Activated CD4-positive, alpha-beta T cell treated with anti-CD3 and anti-CD28 coated beads for 36 hours (primary cell): ENCODE measurements around the gene NTSR2. TPM values are rescaled to one million over a fixed set of nuclear protein-coding genes. Genes with fewer than 3 reads are reported as not detected.
A peak's percentile ranks its signal among the peaks of the same experiment; 100 is the strongest.

ENCODE experiments used
- ATAC-seq: fragments of 200-7000 bp; cut with Tn5 transposase; one replicate; pipeline ENCODE4 v1.10.0; 2021; ENCODE audit warnings: mild to moderate bottlenecking, moderate library complexity
- CTCF ChIA-PET: fragments of 350-600 bp; sonication (Branson Sonifier 250); formaldehyde crosslinking; loops from one replicate; lab custom pipeline; 2021; ENCODE audit warnings: antibody characterized with exemption; lab: Charles Lee
- POLR2A ChIA-PET: fragments of 350-600 bp; sonication (Branson Sonifier 250); formaldehyde crosslinking; loops from one replicate; lab custom pipeline; 2021; ENCODE audit warnings: antibody characterized with exemption, inconsistent platforms; lab: Charles Lee
- DNase-seq: peaks from one replicate; pipeline ENCODE4 v3.0.0-alpha.2; 2020
- H3K27ac Mint-ChIP-seq: one replicate; pipeline ENCODE4 v1.8.0; 2021; ENCODE audit warnings: mixed read lengths
- H3K27me3 Mint-ChIP-seq: one replicate; pipeline ENCODE4 v1.8.0; 2021; ENCODE audit warnings: mixed read lengths
- H3K36me3 Mint-ChIP-seq: one replicate; pipeline ENCODE4 v1.8.0; 2021; ENCODE audit warnings: low read depth, mixed read lengths
- H3K4me1 Mint-ChIP-seq: one replicate; pipeline ENCODE4 v1.8.0; 2021; ENCODE audit warnings: mixed read lengths
- H3K4me3 Mint-ChIP-seq: one replicate; pipeline ENCODE4 v1.8.0; 2021; ENCODE audit warnings: mild to moderate bottlenecking, moderate library complexity, mixed read lengths
- H3K9me3 Mint-ChIP-seq: one replicate; pipeline ENCODE4 v1.8.0; 2021; ENCODE audit warnings: low read depth, mixed read lengths
- intact Hi-C, 2 experiments: fragments of 100-400 bp; cut with DNase I in 1 of 2; cut with micrococcal nuclease in 1 of 2; formaldehyde crosslinking; loops; one replicate each; pipeline versions ENCODE4 v1.14.2 to v1.15.1; 2022 to 2024; cut with DNase I, micrococcal nuclease
- total RNA-seq, 2 experiments: library from RNA; stranded (reverse); gene quantifications; one replicate each; pipeline ENCODE4 v1.2.3, GENCODE V29; 2021

The NTSR2 gene
- total RNA-seq, 2 experiments from 2014 or later: not detected

DNA sequence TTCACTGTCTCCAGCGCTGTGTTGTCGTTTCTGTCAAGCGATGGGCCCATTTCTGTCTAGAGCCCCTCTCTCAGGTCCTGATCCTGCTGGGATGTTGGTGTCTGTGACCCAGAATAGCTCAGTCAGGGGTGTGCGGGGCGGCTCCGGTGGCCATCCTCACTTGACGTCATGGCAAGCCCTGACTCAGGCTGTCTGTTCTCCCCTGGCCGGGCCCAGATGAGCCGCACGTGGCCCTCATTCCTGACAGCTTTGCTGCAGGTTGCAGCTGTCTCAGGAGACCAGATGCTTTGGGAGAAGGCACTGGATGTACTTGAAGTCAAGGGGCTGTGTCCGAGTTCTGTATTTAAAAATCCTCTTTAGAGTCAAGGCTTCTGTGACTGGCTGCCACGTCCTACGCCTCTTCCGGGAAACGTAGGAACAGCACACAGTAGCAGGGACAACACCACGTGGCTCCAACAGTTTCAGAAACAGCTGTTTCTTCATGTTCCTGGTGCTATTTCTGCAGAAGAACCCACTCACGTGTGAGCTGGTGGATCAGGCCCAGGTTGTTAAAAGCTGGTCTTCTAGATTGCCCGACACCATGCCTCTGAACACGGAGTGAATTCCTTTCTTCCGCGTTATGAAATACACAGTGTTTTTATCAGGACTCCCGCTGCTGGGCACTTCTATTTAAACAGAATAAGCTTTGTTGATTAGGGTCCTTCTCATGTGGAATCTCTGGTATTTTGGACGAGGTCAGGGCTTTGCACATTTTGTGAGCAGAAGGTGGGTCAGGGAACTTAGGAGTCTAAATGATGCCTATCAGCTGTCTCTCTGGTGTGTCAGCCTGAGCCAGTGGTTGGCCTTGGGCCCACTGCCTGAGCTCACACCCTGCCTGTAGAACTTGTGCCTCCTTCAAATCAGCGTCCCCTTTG lies 28.3 kb upstream of the NTSR2 start:
- H3K36me3 Mint-ChIP-seq: no peaks in the 10 kb centered on the region
- H3K4me3 Mint-ChIP-seq: no peak overlapping the region
- no peaks in the 10 kb centered on the region for H3K9me3 Mint-ChIP-seq
- ChIA-PET POLR2A (no interaction called here), CTCF (interaction anchor here (1.0 to 10.7 kb wide), 6 partner anchors 9 to 84 kb away, joined by 3 to 171 read pairs (median 4); no protein-coding TSS in a partner anchor)
- H3K27ac Mint-ChIP-seq: no peak overlapping the region
- DNase-seq: no peak
- intact Hi-C loops: loop anchor here in 1 of 2 experiments (2.0 kb wide), 1 partner anchor 69 kb away; no protein-coding TSS in a partner anchor
- no peak for ATAC-seq
- H3K4me1 Mint-ChIP-seq: no peaks in the 10 kb centered on the region
- H3K27me3 Mint-ChIP-seq: no peaks in the 10 kb centered on the region

DNA sequence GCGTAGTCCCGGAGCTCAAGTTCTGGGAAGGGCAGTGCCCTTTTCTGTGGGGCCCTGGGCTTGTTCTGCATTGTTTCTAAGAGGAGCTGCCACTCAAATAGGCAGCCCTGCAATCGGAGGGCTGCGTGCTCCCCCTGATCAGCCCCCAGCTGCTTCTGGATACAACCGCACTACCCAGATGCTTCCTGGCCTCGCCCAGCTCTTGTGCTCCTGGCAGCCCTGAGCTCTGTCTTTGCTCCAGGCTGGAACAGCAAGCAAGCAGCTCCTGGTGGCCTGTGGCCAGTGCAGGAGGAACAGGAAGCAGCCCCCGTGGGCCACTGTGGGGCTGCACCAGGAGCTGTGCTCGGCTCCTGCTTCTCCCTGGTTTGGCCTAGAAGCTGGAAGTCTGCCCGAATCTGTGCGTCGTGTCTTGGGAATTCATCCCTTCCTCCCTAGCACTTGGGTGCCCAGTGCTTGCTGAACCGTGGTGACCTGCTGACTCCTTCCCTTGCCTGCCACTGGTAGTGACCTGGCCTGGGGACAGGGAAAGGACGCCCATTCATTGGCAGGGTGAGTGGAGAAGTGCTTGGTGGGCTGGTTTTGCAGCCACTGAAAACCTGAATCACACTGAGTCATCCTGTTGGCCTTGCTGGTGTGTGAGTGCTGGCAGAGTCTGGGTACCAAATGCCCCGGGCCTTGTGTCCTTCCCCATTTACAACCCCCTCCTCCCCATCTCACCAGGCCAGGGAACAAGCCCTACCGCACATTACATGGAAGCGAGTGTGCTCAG lies 27.3 kb upstream of the NTSR2 start:
- Mint-ChIP-seq H3K27ac (no peak overlapping the region), H3K36me3 (no peaks in the 10 kb centered on the region)
- intact Hi-C loops: no loop called here

DNA sequence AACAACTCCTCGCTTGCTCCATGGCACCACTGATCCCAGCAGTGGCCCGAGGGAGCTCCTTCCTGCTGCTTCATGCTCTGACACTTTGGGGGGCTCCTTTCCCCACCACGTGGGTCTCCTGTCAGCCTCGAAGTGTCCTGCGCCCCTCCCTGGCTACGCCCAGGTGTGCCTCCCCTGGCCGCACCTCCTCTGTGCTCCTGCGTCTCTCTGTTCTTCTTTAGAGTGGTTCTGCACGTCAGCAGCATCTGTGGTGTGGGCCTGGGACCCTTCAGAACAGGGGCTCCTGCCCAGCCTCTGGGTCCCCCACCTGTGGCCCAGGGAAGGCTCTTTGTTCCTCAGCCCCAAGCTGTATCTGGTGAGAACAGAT lies 26.7 kb upstream of the NTSR2 start:
- ATAC-seq (no peak), DNase-seq (no peak)
- POLR2A ChIA-PET: no interaction called here
- no peaks in the 10 kb centered on the region for H3K4me1 Mint-ChIP-seq
- no peaks in the 10 kb centered on the region for H3K27me3 Mint-ChIP-seq
- H3K36me3 Mint-ChIP-seq: no peaks in the 10 kb centered on the region
- H3K4me3 Mint-ChIP-seq: no peak overlapping the region
- no peak overlapping the region for H3K27ac Mint-ChIP-seq
- H3K9me3 Mint-ChIP-seq: no peaks in the 10 kb centered on the region
- CTCF ChIA-PET: interaction anchor here (1.1 to 10.7 kb wide), 3 partner anchors 12 to 86 kb away, joined by 4 to 171 read pairs (median 5); no protein-coding TSS in a partner anchor
- intact Hi-C loops: no loop called here

More for the DNA sequence above, 27.3 kb upstream of the NTSR2 start:
- H3K4me1 Mint-ChIP-seq: no peaks in the 10 kb centered on the region
- ChIA-PET CTCF (interaction anchor here (1.1 to 10.7 kb wide), 4 partner anchors 11 to 85 kb away, joined by 4 to 171 read pairs (median 4); no protein-coding TSS in a partner anchor), POLR2A (interaction anchor here (0.6 kb wide), 1 partner anchor 217 kb away, joined by 8 read pairs; no protein-coding TSS in a partner anchor)
- no peak for ATAC-seq
- no peak overlapping the region for H3K4me3 Mint-ChIP-seq
- no peak for DNase-seq
- no peaks in the 10 kb centered on the region for H3K27me3 Mint-ChIP-seq
- no peaks in the 10 kb centered on the region for H3K9me3 Mint-ChIP-seq

DNA sequence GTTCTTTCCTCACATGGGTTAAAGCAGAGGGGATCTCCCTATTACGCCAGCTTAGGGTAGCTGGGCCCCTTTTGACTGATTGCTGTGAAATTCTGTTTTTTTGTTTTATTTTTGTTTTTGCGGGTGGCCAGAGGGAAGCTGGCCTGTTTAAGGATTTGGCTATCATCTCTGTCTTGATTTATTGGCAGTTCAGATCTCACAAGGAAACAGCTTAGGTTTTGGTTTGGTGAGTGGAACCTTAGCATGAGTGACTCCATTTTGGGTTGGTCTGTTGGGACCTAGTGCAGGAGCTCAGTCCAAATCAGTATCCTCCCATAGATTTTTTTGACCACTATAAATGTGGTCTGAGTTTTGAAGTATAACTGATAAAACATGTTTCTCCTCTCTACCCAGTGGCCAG lies 25.6 kb upstream of the NTSR2 start:
- Mint-ChIP-seq H3K27ac (no peak overlapping the region), H3K4me1 (no peaks in the 10 kb centered on the region), H3K27me3 (no peaks in the 10 kb centered on the region), H3K36me3 (no peaks in the 10 kb centered on the region), H3K4me3 (no peak overlapping the region), H3K9me3 (no peaks in the 10 kb centered on the region)
- ChIA-PET POLR2A (no interaction called here), CTCF (interaction anchor here (0.7 to 10.7 kb wide), 7 partner anchors 9 to 218 kb away, joined by 3 to 171 read pairs (median 4); no protein-coding TSS in a partner anchor)
- no peak for ATAC-seq
- intact Hi-C loops: no loop called here
- DNase-seq: no peak

DNA sequence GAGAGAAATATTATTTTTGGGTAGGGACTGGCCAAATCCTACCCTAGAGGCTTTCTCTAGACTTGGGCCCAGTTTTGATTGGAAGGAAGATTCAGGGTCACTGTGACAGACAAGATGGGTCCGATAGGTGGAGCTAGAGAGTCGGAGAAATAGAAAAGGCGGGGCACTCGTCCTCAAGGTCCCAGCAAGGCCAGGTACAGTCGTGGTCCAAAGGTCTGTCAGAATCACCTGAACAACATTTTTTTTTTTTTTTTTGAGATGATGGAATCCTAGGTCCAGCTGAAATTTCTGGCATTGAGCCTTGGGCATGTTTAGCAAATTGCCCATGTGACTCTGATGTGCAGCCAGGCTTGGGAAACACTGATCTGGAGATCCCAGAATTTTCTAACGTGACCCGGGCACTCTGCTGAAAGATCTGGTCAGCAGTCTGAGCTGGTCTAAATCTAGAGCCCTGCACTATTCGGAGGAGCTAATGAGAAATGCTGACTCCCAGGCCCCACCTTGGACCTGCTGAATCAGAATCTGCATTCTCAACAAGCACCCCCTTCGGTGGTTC lies 23.0 kb upstream of the NTSR2 start:
- H3K27ac Mint-ChIP-seq: no peak overlapping the region
- CTCF ChIA-PET: interaction anchor here (0.5 to 10.7 kb wide), 23 partner anchors 10 to 1090 kb away, joined by 3 to 171 read pairs (median 3); no protein-coding TSS in a partner anchor
- peaks cover 7% of the 10 kb centered on the region for H3K4me1 Mint-ChIP-seq
- intact Hi-C loops: loop anchor here (1.0 to 5.0 kb wide), 3 partner anchors 52 to 1314 kb away; no protein-coding TSS in a partner anchor
- DNase-seq: peak; percentile 77
- no peaks in the 10 kb centered on the region for H3K27me3 Mint-ChIP-seq
- ATAC-seq: peak; percentile 75
- H3K9me3 Mint-ChIP-seq: no peaks in the 10 kb centered on the region
- no peaks in the 10 kb centered on the region for H3K36me3 Mint-ChIP-seq
- POLR2A ChIA-PET: no interaction called here
- H3K4me3 Mint-ChIP-seq: no peak overlapping the region

DNA sequence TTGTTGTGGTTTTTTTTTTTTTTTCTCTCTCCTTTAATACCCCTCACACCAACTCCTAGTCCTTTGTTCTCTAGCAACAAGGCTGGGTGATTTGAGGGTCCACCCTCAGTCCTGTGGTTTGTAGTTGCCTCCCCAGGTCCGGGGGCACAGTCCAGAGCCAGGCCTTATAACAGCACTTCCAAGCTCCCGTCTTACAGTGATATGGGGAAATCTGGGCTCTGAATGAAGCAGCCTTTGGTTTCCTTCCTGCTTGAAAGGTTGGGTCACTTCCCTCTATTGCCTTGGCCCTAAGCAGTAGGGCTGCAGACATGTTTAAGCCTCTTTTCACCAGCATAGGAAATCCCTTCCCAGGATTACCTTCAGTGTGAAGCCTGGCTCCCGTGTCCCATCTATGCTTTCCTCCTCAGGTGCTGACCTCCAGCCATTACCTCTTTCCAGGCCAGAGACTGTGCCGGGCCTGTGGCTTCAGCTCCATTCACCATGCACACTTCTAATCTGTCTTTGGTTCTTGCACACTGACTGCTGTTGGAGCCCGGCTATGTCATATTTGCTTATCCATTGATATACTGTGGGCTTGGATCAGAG lies 21.2 kb upstream of the NTSR2 start:
- intact Hi-C loops: loop anchor here in 1 of 2 experiments (5.0 kb wide), 1 partner anchor 1316 kb away; no protein-coding TSS in a partner anchor
- no peaks in the 10 kb centered on the region for H3K27me3 Mint-ChIP-seq
- ATAC-seq (no peak), DNase-seq (no peak)
- peaks cover 9% of the 10 kb centered on the region for H3K4me1 Mint-ChIP-seq
- H3K27ac Mint-ChIP-seq: no peak overlapping the region
- H3K9me3 Mint-ChIP-seq: no peaks in the 10 kb centered on the region
- ChIA-PET POLR2A (no interaction called here), CTCF (interaction anchor here (1.0 to 9.7 kb wide), 4 partner anchors 10 to 90 kb away, joined by 3 to 168 read pairs (median 6); no protein-coding TSS in a partner anchor)
- no peaks in the 10 kb centered on the region for H3K36me3 Mint-ChIP-seq
- no peak overlapping the region for H3K4me3 Mint-ChIP-seq

DNA sequence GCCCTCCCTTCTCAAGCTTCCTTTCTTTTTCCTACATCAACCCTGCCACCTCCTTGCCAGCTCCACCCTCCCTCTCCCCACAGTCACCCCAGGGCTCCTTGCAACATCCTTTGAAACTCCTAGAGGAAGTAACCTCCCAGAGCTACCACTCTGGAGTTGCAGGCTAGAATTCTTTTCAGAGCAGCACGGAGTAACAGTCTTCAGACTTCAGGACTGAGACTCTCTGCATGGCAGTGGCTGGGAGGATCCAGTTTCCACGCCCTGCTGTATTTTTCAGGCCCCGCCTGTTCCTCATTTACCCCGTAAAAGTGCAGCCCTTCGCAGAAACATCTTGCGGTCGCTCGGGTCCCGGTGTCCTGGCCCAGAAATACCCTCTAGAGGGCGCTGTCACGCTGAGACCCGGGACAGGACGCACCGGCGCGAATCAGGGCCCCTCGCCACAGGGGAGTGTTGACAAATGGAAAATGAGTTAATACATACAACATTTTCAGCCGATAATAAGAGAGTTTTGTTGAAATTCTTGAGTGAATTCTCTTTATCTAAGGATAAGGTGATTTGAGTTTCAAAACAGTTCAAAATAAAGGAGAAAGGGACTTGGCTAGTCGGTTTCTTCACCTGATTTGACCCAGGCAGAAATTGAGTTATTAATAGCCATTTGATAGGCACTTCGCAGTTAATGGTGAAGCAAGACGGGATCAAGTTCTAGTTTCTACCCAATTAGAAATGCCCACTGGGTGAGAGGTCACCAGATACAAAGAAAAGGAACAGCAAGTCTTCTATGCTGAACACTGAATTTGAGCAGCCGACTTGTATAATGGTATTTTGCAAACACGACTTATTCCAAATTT lies 18.5 kb upstream of the NTSR2 start:
- Mint-ChIP-seq H3K27ac (no peak overlapping the region), H3K4me3 (no peak overlapping the region), H3K27me3 (peaks cover 5% of the 10 kb centered on the region), H3K36me3 (no peaks in the 10 kb centered on the region), H3K4me1 (peaks cover 9% of the 10 kb centered on the region), H3K9me3 (no peaks in the 10 kb centered on the region)
- intact Hi-C loops: loop anchor here (1.0 kb wide), 2 partner anchors 58 to 91 kb away; partner anchors contain the start of gene LPIN1 (in 1 of the 2)
- ATAC-seq (peak; percentile 95), DNase-seq (peak; percentile 92)
- CTCF ChIA-PET: interaction anchor here (0.5 to 9.7 kb wide), 20 partner anchors 10 to 1336 kb away, joined by 3 to 168 read pairs (median 4); partner anchors contain the start of genes LPIN1 and NTSR2
- POLR2A ChIA-PET: interaction anchor here (0.6 kb wide), 1 partner anchor 91 kb away, joined by 7 read pairs; no protein-coding TSS in a partner anchor

DNA sequence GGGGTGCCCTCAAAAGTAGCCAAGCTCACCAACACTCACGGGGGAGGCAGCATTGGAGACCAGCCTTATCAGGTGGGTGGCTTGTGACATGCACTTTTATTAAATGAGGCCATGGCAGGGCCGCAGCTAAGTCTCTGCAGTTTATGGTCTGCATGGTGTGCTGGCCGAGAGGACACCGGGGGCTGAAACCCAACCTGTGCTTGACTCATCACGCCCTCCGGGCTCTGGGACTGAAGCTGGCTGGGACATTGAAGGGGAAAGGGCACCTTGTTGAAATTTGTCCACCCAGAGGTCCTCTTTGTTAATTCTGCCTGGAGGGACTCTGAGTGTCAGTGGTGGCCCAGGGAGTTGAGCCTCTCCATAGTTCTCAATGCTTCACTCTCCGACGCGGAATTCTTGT lies 17.7 kb upstream of the NTSR2 start:
- no peak overlapping the region for H3K4me3 Mint-ChIP-seq
- CTCF ChIA-PET: interaction anchor here (0.5 to 9.7 kb wide), 19 partner anchors 16 to 1337 kb away, joined by 3 to 168 read pairs (median 4); partner anchors contain the start of gene NTSR2
- intact Hi-C loops: loop anchor here (1.0 kb wide), 2 partner anchors 59 to 92 kb away; partner anchors contain the start of gene LPIN1 (in 1 of the 2)
- DNase-seq (no peak), ATAC-seq (no peak)
- H3K27ac Mint-ChIP-seq: no peak overlapping the region
- no peaks in the 10 kb centered on the region for H3K36me3 Mint-ChIP-seq
- POLR2A ChIA-PET: interaction anchor here (0.6 kb wide), 1 partner anchor 92 kb away, joined by 7 read pairs; no protein-coding TSS in a partner anchor
- no peaks in the 10 kb centered on the region for H3K9me3 Mint-ChIP-seq
- H3K27me3 Mint-ChIP-seq: peaks cover 5% of the 10 kb centered on the region
- peaks cover 9% of the 10 kb centered on the region for H3K4me1 Mint-ChIP-seq

DNA sequence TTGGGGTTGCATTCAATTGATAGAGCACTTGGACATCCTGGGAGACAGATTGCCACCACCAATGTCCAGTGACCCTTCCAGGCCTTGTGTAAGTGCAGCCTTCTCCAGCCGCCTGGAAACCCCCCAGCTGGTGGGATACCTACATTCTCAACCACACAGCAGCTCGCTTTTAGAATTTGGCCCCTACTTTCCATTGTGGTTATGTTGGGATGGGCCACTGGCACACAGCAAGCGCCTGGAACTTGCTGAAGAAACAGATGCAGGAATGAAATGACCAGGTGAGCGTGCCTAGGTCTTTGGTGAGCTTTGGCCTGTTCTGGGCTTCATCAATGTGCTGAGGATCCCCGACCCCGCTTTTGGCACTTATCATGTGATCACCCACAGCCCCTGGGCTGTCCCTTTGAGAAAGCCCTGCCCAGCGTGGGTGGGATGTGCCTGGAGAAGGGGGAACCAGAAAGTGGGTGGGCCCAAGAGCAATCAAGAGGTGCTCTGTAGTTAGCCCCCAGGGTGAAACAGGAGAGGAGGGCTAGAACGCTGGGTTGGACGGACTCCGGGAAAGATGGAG lies 16.0 kb upstream of the NTSR2 start:
- POLR2A ChIA-PET: no interaction called here
- Mint-ChIP-seq H3K27ac (no peak overlapping the region), H3K4me1 (peaks cover 13% of the 10 kb centered on the region), H3K4me3 (no peak overlapping the region), H3K36me3 (no peaks in the 10 kb centered on the region), H3K9me3 (no peaks in the 10 kb centered on the region), H3K27me3 (peaks cover 8% of the 10 kb centered on the region)
- CTCF ChIA-PET: interaction anchor here (1.1 to 9.7 kb wide), 3 partner anchors 10 to 95 kb away, joined by 3 to 168 read pairs (median 4); no protein-coding TSS in a partner anchor
- intact Hi-C loops: no loop called here
- DNase-seq (no peak), ATAC-seq (no peak)
